Measurements from ENCODE around the gene RBM34.

Gene RBM34

DNA sequence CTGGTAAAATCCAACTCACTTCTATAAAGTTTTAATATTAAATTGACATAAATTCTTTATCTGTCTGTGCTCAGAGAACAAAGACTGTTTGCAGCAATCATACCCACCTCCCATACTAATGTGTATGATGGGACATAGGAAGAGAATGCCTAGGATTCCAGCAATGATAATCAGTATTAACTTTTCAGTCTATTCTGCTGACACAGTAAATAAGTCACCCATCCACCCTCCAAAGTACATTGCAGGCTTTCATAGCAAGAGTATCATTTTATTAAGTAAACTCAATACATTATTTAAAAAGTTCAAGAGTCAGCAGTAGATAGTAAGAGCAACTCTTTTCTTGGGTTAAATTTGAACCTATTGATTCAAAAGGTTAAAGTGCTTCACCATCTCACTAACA lies 8.8 kb downstream of the RBM34 start:
- no peak for DNase-seq (ENCODE audit: low spot score)

DNA sequence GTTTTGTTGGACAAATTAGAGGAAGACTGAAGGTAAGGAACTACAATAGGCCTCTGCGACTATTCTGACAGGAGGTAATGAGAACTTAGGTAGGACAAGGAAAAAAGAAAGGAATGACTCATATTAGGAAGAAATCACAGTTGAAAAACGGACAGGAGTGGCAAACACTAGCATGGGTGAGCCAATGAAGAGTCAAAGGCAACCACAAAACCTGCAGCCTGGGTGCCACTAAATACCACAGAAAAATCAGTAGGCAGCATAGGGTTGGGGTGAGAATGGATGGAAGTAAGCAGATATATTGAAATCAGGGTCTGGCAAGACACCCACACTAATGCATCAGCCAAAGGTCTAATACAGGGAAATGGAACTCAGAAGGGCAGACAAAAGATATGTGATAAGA lies 10.0 kb downstream of the RBM34 start:
- DNase-seq (ENCODE audit: low spot score), result no peak

DNA sequence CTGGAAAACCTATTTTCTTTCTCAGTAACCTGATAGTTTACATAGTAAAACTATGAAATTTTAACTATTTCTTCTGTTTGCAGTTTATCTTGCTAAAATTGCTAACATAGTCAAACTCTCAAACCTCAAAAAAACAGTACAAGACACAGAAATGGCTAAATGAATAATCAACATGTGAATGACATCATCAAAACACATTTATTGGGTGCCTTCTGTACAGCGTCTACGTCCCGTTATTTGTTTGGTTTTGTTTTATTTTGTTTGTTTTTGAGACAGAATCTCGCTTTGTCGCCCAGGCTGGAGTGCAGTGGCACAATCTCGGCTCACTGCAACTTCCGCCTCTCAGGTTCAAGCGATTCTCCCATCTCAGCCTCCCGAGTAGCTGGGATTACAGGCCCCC lies 11.2 kb downstream of the RBM34 start:
- DNase-seq (ENCODE audit: low spot score), result no peak

DNA sequence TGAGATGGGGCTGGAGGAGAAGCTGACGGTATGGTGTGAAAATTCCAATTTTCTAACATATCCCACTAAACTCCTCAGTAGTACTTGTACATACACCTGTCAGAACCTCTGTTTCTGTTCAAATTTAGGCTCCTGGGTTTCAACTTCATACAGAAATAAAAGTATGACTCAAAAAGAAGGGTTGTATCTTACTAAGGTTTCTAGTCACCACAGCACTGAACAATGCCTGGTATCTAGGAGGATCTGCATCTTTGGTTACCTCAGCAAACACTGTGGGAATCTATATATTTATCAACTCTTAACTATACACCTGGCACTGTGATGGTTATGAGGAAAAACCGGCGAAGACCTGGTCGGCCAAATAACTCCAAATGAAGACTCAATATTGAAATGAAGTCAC lies 13.8 kb downstream of the RBM34 start:
- no peak for DNase-seq (ENCODE audit: low spot score)

DNA sequence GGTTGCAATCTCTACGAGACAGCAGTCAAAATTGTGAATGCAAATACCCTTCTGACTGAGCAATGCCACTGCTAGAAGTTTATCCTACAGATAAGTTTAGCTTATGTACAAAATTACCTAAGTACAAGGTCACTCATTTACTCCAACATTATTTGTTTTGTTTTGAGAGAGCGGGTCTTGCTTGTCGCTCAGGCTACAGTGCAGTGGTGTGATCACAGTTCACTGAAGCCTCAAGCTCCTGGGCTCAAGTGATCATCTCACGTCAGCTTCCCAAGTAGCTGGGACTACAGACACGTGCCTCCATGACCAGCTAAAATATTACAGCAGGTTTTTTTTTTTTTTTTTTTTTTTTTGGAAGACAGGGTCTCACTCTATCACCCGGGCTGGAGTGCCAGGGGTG lies 15.4 kb downstream of the RBM34 start:
- no peak for DNase-seq (ENCODE audit: low spot score)

DNA sequence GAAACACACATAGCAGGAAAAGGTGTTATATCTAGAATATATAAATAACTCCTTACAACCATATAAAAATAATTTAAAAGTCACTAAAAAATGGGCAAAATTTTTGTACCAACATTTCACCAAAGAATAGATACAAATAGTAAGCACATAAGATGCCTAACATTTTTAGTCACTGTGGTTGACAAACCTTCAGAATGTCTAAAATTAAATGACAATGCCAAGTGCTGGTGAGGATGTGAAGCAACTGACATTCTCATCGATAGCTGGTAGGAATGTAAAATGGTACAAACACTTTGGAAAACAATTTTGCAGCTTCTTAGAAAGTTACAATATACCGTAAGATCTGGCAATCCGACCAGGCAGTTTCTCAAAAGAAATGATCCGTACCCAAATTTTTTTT lies 18.1 kb downstream of the RBM34 start:
- no peak for DNase-seq (ENCODE audit: low spot score)

DNA sequence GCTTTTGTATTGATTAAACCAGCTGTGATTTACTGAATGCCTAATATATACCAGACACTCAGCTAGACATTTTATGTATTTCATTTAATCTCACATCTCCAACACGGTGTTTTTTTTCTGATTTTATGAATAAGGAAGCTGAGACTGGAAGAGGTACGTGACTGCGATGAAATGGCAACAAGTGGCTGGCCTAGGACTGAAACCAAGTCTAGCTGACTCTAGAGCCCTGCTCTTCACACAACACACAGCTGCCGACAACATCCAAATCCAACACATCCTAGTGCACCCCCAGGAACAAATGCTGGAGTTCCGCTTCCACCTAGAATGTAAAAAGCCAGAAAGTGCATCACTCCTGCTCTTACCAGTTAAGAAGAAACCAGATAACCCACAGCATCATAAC lies 21.7 kb downstream of the RBM34 start:
- DNase-seq (ENCODE audit: low spot score), result no peak

DNA sequence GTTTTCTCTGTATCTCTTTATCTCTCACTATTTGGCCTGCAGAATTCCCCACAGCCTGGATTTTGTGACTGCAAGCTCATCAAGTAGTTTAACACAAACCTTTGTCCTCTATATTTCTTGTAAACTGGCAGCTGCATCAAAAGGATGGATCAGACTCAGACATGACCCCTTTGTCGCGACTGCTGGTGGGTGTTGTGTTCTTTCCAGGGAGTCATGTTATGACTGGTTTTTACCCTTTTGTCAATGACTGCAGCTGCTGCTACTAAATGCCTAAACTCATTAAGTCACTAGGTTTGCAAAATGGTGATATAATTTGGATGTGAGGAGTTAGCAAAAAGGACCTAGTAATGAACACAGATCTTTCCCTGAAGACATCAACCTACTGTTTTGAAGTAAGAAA lies 22.2 kb downstream of the RBM34 start:
- DNase-seq (ENCODE audit: low spot score), result no peak

DNA sequence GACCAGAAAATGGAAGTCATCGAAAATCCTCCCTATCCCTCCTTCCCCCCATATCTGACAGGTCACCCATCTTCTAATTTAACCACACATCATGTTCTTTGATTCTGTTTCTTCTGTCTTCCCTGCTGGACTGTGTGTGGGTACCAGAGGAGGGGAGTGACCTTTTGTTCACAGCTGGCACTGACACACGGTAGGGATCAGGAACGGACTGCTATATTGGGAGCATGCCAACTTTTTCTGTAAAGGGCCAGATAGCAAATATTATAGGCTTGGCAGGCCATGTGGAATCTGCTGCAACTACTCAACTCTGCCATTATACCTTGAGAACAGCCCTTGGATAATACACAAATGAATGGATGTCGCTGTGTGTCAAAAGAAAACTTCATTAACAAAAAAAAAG lies 24.9 kb downstream of the RBM34 start:
- no peak for DNase-seq (ENCODE audit: low spot score)

DNA sequence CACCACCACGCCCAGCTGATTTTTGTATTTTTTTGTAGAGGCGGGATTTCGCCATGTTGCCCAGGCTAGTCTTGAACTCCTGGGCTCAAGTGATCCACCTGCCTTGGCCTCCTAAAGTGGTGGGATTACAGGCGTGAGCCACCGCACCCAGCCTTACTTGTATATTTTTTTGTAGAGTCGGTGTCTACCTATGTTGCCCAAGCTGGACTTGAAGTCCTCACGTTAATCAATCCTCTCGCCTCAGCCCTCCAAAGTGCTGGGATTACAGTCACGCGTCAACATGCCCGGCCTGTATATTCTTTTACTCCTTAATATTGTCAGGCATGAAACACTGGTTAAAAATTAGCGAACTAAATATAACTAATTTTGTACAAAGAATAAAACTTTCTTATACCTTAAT lies 26.9 kb downstream of the RBM34 start:
- no peak for DNase-seq (ENCODE audit: low spot score)

DNA sequence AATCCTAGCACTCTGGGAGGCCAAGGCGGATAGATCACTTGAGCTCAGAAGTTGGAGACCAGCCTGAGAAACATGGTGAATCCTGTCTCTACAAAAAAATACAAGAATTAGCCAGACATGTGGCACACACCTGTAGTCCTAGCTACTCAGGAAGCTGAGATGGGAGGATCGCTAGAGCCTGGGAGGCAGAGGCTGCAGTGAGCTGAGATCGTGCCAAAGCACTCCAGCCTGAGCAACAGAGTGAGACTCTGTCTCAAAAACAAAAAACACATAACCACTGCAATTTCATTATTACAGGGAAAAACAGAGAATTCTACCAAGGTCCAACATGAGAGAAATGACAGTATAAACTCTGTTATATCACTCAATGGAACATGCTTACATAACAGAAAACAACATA lies 28.0 kb downstream of the RBM34 start:
- DNase-seq (ENCODE audit: low spot score), result no peak

DNA sequence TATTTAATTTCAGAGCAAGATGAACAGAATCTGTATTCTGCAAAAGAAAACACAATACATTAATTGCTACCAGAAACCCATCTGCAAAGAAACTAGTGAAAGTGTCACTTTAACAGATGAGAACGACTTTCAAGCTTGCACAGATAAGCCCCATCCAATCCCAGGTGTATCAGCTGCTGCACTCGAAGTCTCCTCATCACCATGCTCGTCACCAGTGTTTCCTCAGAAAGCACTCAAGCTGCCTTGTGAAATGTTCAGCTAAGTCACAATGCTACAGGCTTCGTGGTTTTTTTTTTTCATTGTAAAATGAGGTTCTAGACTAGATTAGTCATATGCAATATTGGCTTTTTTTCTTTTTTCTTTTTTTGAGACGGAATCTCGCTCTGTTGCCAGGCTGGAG lies 29.1 kb downstream of the RBM34 start:
- no peak for DNase-seq (ENCODE audit: low spot score)

DNA sequence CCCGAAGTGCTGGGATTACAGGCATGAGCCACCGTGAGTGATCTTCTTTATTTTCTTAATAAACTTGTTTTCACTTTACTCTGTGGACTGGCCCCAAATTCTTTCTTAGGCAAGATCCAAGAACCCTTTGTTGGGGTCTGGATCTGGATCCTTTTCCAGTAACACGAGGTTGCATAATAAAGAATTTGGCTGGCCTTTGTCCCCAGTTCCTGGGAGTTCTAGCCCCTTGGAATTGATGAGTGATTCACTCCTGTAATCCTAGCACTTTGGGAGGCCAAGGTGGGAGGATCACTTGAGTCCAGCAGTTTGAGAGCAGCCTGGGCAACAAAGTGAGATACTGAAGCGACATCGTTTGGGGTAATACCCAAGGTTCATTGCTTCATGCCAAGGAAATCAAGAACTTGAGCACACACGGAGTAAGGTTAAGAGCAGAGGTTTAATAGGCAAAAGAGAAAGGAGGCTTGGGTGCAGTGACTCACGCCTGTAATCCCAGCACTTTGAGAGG lies 30.2 kb downstream of the RBM34 start:
- DNase-seq (ENCODE audit: low spot score), result no peak

DNA sequence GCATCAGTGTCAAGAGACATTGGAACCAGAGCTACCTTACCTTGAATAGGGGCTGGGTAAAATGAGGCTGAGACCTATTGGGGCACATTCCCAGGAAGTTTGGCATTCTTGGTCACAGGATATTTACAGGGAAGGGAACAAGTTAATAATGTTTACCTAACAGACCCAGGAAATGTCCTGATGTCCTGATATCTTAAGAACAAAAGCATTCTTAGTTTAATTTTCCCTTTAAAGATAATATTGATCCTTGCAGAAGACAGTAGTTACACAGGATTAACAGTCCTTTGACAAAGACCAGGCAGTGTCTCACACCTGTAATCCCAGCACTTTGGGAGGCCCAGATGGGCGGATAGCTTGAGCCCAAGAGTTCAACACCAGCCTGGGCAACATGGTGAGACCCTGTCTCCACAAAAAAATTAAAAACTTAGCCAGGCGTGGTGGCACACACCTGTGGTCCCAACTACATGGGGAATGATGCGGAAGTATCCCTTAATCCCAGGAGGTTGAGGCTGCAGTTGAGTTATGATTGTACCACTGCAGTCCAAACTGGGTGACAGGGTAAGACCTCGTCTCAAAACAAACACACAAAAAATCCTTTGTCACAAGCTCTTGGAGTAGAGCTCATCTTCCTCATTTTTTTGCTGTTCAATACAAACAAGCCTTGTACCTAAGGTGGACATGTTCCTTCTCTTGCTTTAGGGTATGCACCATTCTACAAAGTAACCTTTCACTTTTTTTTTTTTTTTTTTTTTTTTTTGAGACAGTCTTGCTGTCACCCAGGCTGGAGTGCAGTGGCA lies 31.1 kb downstream of the RBM34 start:
- DNase-seq (ENCODE audit: low spot score), result peak; percentile 27

DNA sequence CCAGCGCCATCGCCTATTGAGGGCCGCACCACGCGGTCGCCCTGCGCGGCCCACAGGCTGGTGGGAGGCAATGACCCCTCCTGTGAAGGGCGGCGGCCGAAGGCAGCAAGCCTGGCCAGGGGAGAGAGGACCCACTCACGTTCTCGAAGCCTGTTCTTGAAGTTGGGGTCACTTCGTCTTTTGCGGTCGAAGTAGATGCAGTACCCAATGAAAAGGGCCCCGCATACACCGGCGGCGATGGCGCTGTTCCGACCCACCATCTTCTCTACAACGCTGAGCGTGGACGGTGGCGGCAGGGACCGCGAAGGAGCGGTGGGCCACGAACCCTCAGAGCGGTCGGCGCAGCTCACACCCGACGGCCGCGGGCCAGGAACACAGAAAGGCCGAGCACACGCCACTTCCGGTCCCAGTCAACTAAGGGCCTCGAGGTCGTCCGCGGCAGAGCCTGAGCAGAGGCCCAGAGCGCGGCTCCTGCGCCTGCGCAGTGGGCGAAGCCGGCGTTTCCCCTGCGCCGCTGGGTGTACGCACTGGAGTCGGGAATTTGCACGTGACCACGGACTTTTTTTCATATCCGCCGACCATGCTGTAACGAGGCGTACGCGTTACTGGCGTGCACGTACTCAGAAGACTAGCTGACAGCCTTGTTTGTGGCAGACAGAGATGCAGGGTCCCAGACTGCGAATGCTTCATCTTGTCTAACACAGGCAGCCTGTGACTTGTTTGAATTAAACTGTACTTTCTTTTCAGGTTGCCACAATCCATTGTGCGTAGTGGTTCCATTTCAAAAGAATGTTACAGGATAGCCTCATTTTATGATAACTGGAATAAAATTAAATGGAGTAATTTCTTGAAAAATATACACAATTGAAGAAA lies 32.4 kb downstream of the RBM34 start, which contains the start of gene TOMM20:
Gene TOMM20, minus strand, starts transcription at position 382 of the 873 bp plus-strand sequence. Its CDS starts 122 bp downstream, at position 260.
- DNase-seq (ENCODE audit: low spot score), result peak; percentile 99

DNA sequence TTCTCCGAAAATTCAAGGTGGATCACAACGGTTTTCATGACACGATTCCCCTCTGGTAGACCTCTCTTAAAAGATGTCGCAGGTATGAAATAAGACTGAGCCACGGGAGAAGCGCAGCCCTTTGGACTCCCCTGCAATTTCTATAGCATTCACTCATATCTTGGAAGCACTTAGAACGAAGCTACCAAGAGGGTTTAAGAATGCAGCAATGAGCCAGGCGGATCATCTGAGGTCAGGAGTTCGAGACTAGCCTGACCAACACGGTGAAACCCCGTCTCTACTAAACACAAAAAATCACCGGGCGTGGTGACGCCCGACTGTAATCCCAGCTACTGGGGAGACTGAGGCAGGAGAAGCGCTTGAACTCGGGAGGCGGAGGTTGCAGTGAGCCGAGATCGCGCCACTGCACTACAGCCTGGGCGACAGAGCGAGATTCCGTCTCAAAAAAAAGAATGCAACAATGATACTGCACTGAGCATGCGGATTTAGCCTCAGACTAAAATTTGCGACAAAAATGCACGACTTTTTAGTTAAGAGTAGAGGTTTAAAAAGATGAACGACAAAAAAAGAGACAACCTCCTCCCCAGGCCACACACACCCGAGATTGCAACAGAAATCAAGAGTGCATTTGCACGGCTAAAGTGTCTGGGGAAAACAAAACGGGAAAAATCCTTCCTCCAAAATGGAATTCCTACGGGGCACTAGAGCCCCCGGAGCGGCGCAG lies 33.2 kb downstream of the RBM34 start:
- no peak for DNase-seq (ENCODE audit: low spot score)

DNA sequence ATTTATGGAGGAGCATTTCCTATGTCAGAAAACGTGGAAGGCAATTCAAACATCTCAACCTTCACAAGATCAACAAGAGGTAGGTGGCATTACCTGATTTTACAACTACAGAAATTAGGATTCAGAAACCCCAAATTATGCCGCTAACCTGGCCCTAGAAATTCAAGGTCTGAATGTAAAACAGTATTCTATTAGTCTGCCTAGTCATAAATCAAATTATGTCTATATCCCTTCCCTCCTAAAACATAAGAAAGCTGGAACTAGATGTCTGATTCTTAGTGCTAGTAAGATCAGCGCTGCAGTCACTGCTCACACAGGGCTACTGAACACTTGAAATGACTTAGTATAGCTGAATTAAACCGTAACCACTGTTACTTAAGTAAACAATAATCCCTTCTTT lies 33.8 kb downstream of the RBM34 start:
- no peak for DNase-seq (ENCODE audit: low spot score)

DNA sequence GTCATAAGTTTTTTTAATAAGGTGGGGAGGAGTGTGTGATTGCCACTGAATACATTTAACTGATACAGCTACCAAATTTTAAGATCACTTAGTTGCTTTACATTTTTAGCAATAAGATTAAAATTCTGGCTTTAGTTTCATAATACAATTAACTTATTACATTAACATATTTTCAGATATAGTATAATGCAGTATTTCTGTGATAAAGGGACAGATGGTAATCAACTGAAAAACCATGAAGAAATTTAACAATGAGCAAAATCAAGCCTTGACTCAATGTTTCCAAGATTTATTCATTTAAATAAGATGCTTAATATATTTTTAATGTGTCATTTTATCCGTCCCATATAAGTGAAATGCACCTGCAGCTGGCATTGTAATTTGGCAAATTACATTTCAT lies 36.4 kb downstream of the RBM34 start:
- no peak for DNase-seq (ENCODE audit: low spot score)

DNA sequence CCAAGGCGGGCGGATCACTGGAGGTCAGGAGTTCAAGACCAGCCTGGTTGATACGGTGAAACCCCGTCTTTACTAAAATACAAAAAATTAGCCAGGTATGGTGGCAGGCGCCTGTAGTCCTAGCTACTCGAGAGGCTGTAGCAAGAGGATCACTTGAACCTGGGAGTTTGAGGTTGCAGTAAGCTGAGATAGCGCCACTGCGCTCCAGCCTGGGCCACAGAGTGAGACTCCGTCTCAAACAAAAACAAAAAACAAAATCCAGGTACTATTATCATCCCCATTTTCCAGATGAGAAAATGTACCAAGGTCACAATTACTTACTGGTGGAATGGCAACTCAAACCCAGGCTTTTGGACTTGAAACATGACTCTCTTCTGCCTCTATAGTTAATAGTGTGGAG lies 36.9 kb downstream of the RBM34 start:
- DNase-seq (ENCODE audit: low spot score), result no peak

DNA sequence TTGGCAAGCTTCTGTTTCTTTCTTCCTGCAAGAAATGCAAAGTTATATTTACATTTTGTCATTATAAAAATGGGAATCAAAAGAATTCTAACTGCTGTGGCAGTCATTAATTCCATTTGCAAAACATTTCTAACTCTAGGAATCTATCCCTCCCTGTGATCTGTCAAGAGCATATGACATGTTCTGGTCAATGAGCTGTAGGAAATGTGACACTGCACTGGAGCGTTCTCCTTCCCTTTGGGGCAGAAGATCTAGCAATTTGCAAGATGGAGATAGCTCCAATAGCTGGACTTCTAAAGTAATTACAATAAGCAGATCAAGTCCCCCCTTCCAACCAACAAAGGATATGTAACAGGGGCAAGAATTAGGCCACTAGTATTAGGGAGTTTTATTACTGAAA lies 38.7 kb downstream of the RBM34 start:
- no peak for DNase-seq (ENCODE audit: low spot score)

DNA sequence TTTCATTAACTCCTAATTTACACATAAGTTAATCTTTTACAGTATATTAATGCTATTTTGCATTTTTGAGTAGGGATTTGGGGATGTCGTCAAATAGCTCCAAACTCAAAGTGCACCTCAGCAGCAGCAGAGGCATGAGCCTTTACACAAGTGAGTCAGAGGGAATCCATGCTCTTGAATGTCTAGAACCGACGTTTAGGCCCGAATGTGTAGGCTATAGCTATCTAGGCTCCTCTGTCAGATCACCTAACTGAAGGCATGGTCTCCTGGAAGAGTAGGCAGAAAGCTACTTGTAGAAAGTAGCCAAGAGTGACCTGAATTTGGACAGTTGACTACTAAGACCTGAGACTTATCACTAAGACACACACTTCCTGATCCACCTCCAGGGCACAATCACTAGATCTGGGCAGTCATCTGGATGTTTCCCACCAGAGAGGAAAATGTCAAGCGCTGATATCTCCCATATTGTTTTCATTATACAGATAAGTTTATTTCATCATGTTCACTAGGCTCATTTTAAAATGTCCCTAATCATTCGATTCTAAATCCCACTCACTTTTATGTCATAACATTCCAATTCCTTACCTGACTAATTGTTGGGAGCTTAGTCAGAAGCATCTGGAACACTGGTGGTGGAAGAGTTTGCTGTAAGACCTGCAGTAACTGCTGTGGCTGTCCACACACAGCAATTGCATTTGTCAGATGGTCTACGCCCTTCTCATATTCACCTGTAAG lies 47.7 kb downstream of the RBM34 start:
- DNase-seq (ENCODE audit: low spot score), result no peak

Measured in COLO829 (cell line).